ENCODE data around the gene PCNX3.

DNA sequence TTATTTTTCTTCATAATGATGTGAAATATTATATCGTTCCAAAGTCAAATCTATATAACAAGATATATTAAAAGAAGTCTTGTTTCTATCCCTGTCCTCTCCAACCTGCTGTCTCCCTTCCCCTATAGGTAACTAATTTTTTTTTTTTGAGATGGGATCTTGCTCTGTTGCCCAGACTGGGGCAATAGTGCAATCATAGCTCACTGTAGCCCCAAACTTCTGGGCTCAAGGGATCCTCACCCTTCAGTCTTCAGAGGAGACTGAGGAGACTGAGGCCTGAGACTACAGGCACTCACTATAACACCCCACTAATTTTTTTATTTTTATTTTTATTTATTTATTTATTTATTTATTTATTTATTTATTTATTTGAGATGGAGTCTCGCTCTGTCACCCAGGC is 57.4 kb downstream of the PCNX3 start:
- TF ChIP-seq POLR2AphosphoS5 (IDR thresholded peaks at IDR 0.05), result no peak
- TF ChIP-seq, protein P1, sequence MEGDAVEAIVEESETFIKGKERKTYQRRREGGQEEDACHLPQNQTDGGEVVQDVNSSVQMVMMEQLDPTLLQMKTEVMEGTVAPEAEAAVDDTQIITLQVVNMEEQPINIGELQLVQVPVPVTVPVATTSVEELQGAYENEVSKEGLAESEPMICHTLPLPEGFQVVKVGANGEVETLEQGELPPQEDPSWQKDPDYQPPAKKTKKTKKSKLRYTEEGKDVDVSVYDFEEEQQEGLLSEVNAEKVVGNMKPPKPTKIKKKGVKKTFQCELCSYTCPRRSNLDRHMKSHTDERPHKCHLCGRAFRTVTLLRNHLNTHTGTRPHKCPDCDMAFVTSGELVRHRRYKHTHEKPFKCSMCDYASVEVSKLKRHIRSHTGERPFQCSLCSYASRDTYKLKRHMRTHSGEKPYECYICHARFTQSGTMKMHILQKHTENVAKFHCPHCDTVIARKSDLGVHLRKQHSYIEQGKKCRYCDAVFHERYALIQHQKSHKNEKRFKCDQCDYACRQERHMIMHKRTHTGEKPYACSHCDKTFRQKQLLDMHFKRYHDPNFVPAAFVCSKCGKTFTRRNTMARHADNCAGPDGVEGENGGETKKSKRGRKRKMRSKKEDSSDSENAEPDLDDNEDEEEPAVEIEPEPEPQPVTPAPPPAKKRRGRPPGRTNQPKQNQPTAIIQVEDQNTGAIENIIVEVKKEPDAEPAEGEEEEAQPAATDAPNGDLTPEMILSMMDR (IDR thresholded peaks at IDR 0.05; ENCODE audit: poor library complexity, severe bottlenecking), result no peak
